Psoas muscle (tissue), 8 donors: ENCODE measurements around the gene DOCK2. TPM values are rescaled to one million over a fixed set of nuclear protein-coding genes. Genes with fewer than 3 reads are reported as not detected.

ENCODE experiments used
- ATAC-seq, 4 donors: fragments of 200-7000 bp; cut with Tn5 transposase; one replicate each; pipeline ENCODE4 v1.9.1; 2020; ENCODE audit warnings: moderate library complexity in 3 of 4, mild to moderate bottlenecking in 2 of 4
- DNase-seq, 2 donors: peaks; one replicate each; pipeline ENCODE4 v3.0.0-alpha.2; 2020
- H3K27ac ChIP-seq: fragments of 200-600 bp; one replicate; pipeline ENCODE4 v1.8.0; 2022
- H3K27me3 ChIP-seq, 3 donors: fragments of 200-600 bp in 1 of 3; one replicate each; pipeline versions ENCODE4 v1.6.1 to v1.8.0; 2013 to 2022; ENCODE audit warnings: low read length in 2 of 3, mild to moderate bottlenecking in 2 of 3, moderate library complexity in 1 of 3; ENCODE audit not compliant: insufficient read depth in 3 of 3
- H3K36me3 ChIP-seq, 2 donors: fragments of 200-600 bp in 1 of 2; one replicate each; pipeline versions ENCODE4 v1.6.1 to v1.8.0; 2013 to 2022; ENCODE audit warnings: low read depth in 1 of 2, mild to moderate bottlenecking in 1 of 2, moderate library complexity in 1 of 2; ENCODE audit not compliant: insufficient read depth in 1 of 2
- H3K4me1 ChIP-seq: fragments of 200-600 bp; one replicate; pipeline ENCODE4 v1.8.0; 2022
- H3K4me3 ChIP-seq: fragments of 200-600 bp; one replicate; pipeline ENCODE4 v1.8.0; 2022; ENCODE audit warnings: mild to moderate bottlenecking
- H3K9me3 ChIP-seq: fragments of 200-600 bp; one replicate; pipeline ENCODE4 v1.8.0; 2022
- WGBS, 3 donors: extraction: QIAGEN DNeasy Blood & Tissue Kit; methylation state at CpG; one replicate each; pipeline versions ENCODE4 v1.1.6 to v1.1.7; 2013; 5-methylcytosine and 5-hydroxymethylcytosine counted together
- intact Hi-C, 2 donors: fragments of 100-400 bp; cut with DNase I; formaldehyde crosslinking; loops; one replicate each; pipeline versions ENCODE4 v1.11.0 to v1.14.2; 2022
- polyA plus RNA-seq, 3 donors: library from polyadenylated mRNA; stranded (reverse); fragments of 200-250 nt; gene quantifications; one replicate each; pipeline ENCODE4 v1.2.3, GENCODE V29; 2013
- total RNA-seq, 4 donors: library from RNA; stranded (reverse); fragmentation: NEBNext Ultra II Directional in 2 of 4; extraction: Animal tissue kit (Norgen Biotek cat#: 25700) in 2 of 4; gene quantifications; one replicate each; pipeline versions ENCODE4 v1.2.1 to v1.2.4, GENCODE V29; 2021 to 2023
- TF ChIP-seq, protein P1 (sequence below): fragments of 200-600 bp; IDR thresholded peaks from one replicate; pipeline ENCODE4 v1.8.0; 2022; ENCODE audit warnings: antibody characterized with exemption
- donor health status: healthy with polysubstance abuse.
- donor health status: DM: no; HTN: no; CAD: no; lungs with moderate emphysema.
- donor health status: Bipolar disorder and iron deficiency.
- donor health status: healthy.
- donor health status: DM: yes; HTN: yes; CAD: no.
- donor health status: DM: no; HTN: no; CAD: no.
- donor health status: DM: no; HTN: no; CAD: no.
- donor health status: DM: yes; HTN: yes; CAD: no.

DOCK2 gene
- total and polyA plus RNA-seq, 7 donors: 0.37 to 4.4 (median 3.5) TPM

GRCh38 chr5:170115925-170116324, 478.9 kb downstream of the DOCK2 start:
- Histone ChIP-seq H3K9me3 (no peaks in the 10 kb centered on the region), H3K4me3 (no peak overlapping the region), H3K27ac (no peak overlapping the region), H3K36me3 (no peaks in the 10 kb centered on the region), H3K27me3 (no peaks in the 10 kb centered on the region), H3K4me1 (no peaks in the 10 kb centered on the region)
- TF ChIP-seq, protein P1, sequence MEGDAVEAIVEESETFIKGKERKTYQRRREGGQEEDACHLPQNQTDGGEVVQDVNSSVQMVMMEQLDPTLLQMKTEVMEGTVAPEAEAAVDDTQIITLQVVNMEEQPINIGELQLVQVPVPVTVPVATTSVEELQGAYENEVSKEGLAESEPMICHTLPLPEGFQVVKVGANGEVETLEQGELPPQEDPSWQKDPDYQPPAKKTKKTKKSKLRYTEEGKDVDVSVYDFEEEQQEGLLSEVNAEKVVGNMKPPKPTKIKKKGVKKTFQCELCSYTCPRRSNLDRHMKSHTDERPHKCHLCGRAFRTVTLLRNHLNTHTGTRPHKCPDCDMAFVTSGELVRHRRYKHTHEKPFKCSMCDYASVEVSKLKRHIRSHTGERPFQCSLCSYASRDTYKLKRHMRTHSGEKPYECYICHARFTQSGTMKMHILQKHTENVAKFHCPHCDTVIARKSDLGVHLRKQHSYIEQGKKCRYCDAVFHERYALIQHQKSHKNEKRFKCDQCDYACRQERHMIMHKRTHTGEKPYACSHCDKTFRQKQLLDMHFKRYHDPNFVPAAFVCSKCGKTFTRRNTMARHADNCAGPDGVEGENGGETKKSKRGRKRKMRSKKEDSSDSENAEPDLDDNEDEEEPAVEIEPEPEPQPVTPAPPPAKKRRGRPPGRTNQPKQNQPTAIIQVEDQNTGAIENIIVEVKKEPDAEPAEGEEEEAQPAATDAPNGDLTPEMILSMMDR: no peak
- DNase-seq (no peak), ATAC-seq (no peak)
- 83 to 85% (median 85%) methylated on average over 2 of the region's 2 CpGs for WGBS, 3 donors
- intact Hi-C loops: no loop called here

GRCh38 chr5:170117736-170118135, 480.7 kb downstream of the DOCK2 start:
- Histone ChIP-seq H3K27ac (no peak overlapping the region), H3K9me3 (no peaks in the 10 kb centered on the region), H3K36me3 (no peaks in the 10 kb centered on the region), H3K27me3 (no peaks in the 10 kb centered on the region), H3K4me3 (no peak overlapping the region), H3K4me1 (no peaks in the 10 kb centered on the region)
- DNase-seq: no peak
- TF ChIP-seq, protein P1: no peak
- 82 to 94% (median 86%) methylated on average over 2 of the region's 2 CpGs for WGBS, 3 donors
- ATAC-seq: no peak
- intact Hi-C loops: no loop called here

DNA sequence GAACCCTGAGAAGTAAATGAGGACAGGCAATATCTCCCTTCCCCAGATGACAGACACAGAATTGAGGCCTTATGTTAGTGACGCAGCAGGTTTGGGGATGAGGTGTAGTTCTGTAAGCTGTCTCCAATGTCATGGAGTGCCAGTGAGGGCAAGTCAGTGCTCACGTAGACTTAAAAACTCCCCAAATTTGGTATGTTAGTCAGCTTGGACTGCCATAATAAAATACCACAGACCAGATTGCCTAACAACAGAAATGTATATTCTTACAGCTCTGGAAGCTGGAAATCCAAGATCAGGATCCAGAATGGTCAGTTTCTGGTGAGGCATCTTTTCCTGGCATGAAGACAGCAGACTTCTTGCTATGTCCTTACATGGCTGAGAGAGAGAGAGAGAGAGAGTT, 483.5 kb downstream of the DOCK2 start:
- WGBS, 3 donors: 91 to 96% (median 95%) methylated on average over 2 of the region's 2 CpGs
- H3K9me3 ChIP-seq: no peaks in the 10 kb centered on the region
- no peak overlapping the region for H3K27ac ChIP-seq
- TF ChIP-seq, protein P1: no peak
- intact Hi-C loops: no loop called here
- H3K27me3 ChIP-seq: no peaks in the 10 kb centered on the region
- ATAC-seq: no peak
- H3K4me3 ChIP-seq: no peak overlapping the region
- DNase-seq: no peak
- H3K4me1 ChIP-seq: no peaks in the 10 kb centered on the region
- H3K36me3 ChIP-seq: no peaks in the 10 kb centered on the region

DNA sequence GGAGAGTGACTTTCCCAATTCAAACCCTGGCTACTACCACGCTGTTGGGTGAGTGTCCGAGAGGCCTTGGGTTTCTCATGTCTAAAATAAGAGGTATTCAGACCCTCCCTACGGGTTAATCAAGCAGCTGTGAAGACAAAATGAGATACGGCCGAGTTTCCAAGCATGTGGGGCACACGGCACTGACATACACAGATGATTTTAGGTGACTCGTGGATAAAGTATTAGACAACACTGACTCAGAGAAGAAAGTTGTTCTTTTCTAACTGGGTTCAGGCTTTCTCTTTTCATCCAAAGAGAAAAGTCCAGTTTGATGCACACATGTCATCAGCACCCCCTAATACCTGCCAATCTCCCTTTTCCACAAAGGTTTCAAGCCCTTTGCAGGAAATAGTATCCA, 484.2 kb downstream of the DOCK2 start:
- no peak overlapping the region for H3K4me3 ChIP-seq
- H3K9me3 ChIP-seq: no peaks in the 10 kb centered on the region
- TF ChIP-seq, protein P1: no peak
- intact Hi-C loops: no loop called here
- no peaks in the 10 kb centered on the region for H3K27me3 ChIP-seq
- no peaks in the 10 kb centered on the region for H3K36me3 ChIP-seq
- DNase-seq: no peak
- no peaks in the 10 kb centered on the region for H3K4me1 ChIP-seq
- no peak for ATAC-seq
- H3K27ac ChIP-seq: no peak overlapping the region
- 65 to 72% (median 69%) methylated on average over 7 of the region's 7 CpGs for WGBS, 3 donors

- Histone ChIP-seq H3K4me3 (no peak overlapping the region), H3K36me3 (no peaks in the 10 kb centered on the region), H3K27me3 (no peaks in the 10 kb centered on the region), H3K4me1 (no peaks in the 10 kb centered on the region), H3K9me3 (no peaks in the 10 kb centered on the region), H3K27ac (no peak overlapping the region)
- DNase-seq (no peak), ATAC-seq (no peak)
- WGBS, 3 donors: 56 to 70% (median 69%) methylated on average over 1 of the region's 1 CpG
- intact Hi-C loops: no loop called here
- TF ChIP-seq, protein P1: no peak
Observed at GRCh38 chr5:170126061-170126460, 489.0 kb downstream of the DOCK2 start.
